H9 (cell line): ENCODE results near the gene SMCHD1. TPM values are rescaled to one million over a fixed set of nuclear protein-coding genes. Genes with fewer than 3 reads are reported as not detected.
"Not testable (repeated sequence)": the region's sequence is repeated elsewhere in the genome, so short reads cannot be mapped to it uniquely, and the experiment has no call there.

Source experiments
- DNase-seq: peaks from one replicate; pipeline ENCODE4 v3.0.0-alpha.2; 2017
- H2AFZ ChIP-seq: one replicate; pipeline ENCODE4 v1.6.1; 2013; ENCODE audit warnings: mild to moderate bottlenecking, low read length, control low read depth, moderate library complexity
- H2AK5ac ChIP-seq: 2 replicates; pipeline ENCODE4 v1.6.1; 2013; ENCODE audit warnings: low read length, control low read depth, mixed read lengths; ENCODE audit not compliant: insufficient read length
- H2BK120ac ChIP-seq: one replicate; pipeline ENCODE4 v1.6.1; 2013; ENCODE audit warnings: low read depth, mild to moderate bottlenecking, low read length, control low read depth, inconsistent platforms; ENCODE audit not compliant: poor library complexity, severe bottlenecking
- H2BK12ac ChIP-seq: 2 replicates; pipeline ENCODE4 v1.6.1; 2013; ENCODE audit warnings: low read length, control low read depth, mixed read lengths, low read depth; ENCODE audit not compliant: insufficient read length
- H2BK15ac ChIP-seq: 2 replicates; pipeline ENCODE4 v1.6.1; 2013; ENCODE audit warnings: low read depth, low read length, control low read depth
- H2BK20ac ChIP-seq: one replicate; pipeline ENCODE4 v1.6.1; 2013; ENCODE audit warnings: low read depth, mild to moderate bottlenecking, low read length, control low read depth, inconsistent platforms; ENCODE audit not compliant: poor library complexity, severe bottlenecking
- H2BK5ac ChIP-seq: 2 replicates; pipeline ENCODE4 v1.6.1; 2013; ENCODE audit warnings: low read length, control low read depth, mixed read lengths; ENCODE audit not compliant: insufficient read length
- H3K14ac ChIP-seq: 2 replicates; pipeline ENCODE4 v1.6.1; 2013; ENCODE audit warnings: low read length, control low read depth; ENCODE audit not compliant: insufficient read depth
- H3K18ac ChIP-seq: 2 replicates; pipeline ENCODE4 v1.6.1; 2013; ENCODE audit warnings: low read depth, mild to moderate bottlenecking, mixed read lengths, low read length, control low read depth; ENCODE audit not compliant: insufficient read length
- H3K23ac ChIP-seq: 2 replicates; pipeline ENCODE4 v1.6.1; 2013; ENCODE audit warnings: low read length, control low read depth, mixed read lengths, low read depth; ENCODE audit not compliant: insufficient read length
- H3K23me2 ChIP-seq: 2 replicates; pipeline ENCODE4 v1.6.1; 2013; ENCODE audit warnings: low read depth, mild to moderate bottlenecking, mixed read lengths, low read length, control low read depth; ENCODE audit not compliant: insufficient read length, poor library complexity, severe bottlenecking
- H3K27ac ChIP-seq: 2 replicates; pipeline ENCODE4 v1.5.1; 2013; ENCODE audit warnings: low read length, control low read depth, mixed read lengths, low read depth; ENCODE audit not compliant: insufficient read length
- H3K27me3 ChIP-seq: 2 replicates; pipeline ENCODE4 v1.6.1; 2013; ENCODE audit warnings: low read length, control low read depth, inconsistent platforms; ENCODE audit not compliant: insufficient read depth
- H3K4ac ChIP-seq: 2 replicates; pipeline ENCODE4 v1.6.1; 2013; ENCODE audit warnings: low read depth, mild to moderate bottlenecking, control low read depth, inconsistent platforms, low read length, moderate library complexity
- H3K4me1 ChIP-seq: 2 replicates; pipeline ENCODE4 v1.6.1; 2013; ENCODE audit warnings: low read length, control low read depth, inconsistent platforms; ENCODE audit not compliant: insufficient read depth
- H3K4me2 ChIP-seq: 2 replicates; pipeline ENCODE4 v1.6.1; 2013; ENCODE audit warnings: low read length, control low read depth, mixed read lengths; ENCODE audit not compliant: insufficient read length, insufficient read depth
- H3K56ac ChIP-seq: 2 replicates; pipeline ENCODE4 v1.6.1; 2013; ENCODE audit warnings: low read depth, mild to moderate bottlenecking, mixed read lengths, low read length, control low read depth; ENCODE audit not compliant: insufficient read length
- H3K79me1 ChIP-seq: 2 replicates; pipeline ENCODE4 v1.6.1; 2013; ENCODE audit warnings: low read depth, mild to moderate bottlenecking, moderate library complexity, low read length, control low read depth, inconsistent platforms; ENCODE audit not compliant: insufficient read depth, poor library complexity, severe bottlenecking
- H3K79me2 ChIP-seq: 2 replicates; pipeline ENCODE4 v1.6.1; 2013; ENCODE audit warnings: low read length, control low read depth, inconsistent platforms; ENCODE audit not compliant: insufficient read depth
- H3K9ac ChIP-seq: 2 replicates; pipeline ENCODE4 v1.6.1; 2013; ENCODE audit warnings: low read length, control low read depth, mixed read lengths; ENCODE audit not compliant: insufficient read length; ENCODE audit errors: extremely low read depth
- H3K9me3 ChIP-seq: one replicate; pipeline ENCODE4 v1.6.1; 2013; ENCODE audit warnings: low read depth, low read length, inconsistent platforms; ENCODE audit not compliant: control insufficient read depth
- H3T11ph ChIP-seq: one replicate; pipeline ENCODE4 v1.6.1; 2013; ENCODE audit warnings: mild to moderate bottlenecking, low read length, control low read depth, inconsistent platforms
- H4K20me1 ChIP-seq: one replicate; pipeline ENCODE4 v1.6.1; 2013; ENCODE audit not compliant: control insufficient read depth, insufficient read length, insufficient read depth
- H4K5ac ChIP-seq: 2 replicates; pipeline ENCODE4 v1.6.1; 2013; ENCODE audit warnings: low read depth, mild to moderate bottlenecking, mixed read lengths, low read length, control low read depth; ENCODE audit not compliant: insufficient read length
- H4K8ac ChIP-seq: replicated peaks from 2 replicates; pipeline ENCODE4 v1.6.1; 2013; ENCODE audit warnings: low read length, control low read depth, mixed read lengths, low read depth; ENCODE audit not compliant: insufficient read length
- H4K91ac ChIP-seq: 2 replicates; pipeline ENCODE4 v1.6.1; 2013; ENCODE audit warnings: low read depth, mild to moderate bottlenecking, moderate library complexity, mixed read lengths, low read length, control low read depth; ENCODE audit not compliant: insufficient read length
- H3K27ac Mint-ChIP-seq, 3 experiments: 2 replicates in 2 of 3; 3 replicates in 1 of 3; pipeline ENCODE4 v1.8.0; 2020 to 2021; ENCODE audit warnings: mixed read lengths in 3 of 3, mild to moderate bottlenecking in 1 of 3, moderate library complexity in 1 of 3
- H3K27me3 Mint-ChIP-seq: 2 replicates; pipeline ENCODE4 v1.8.0; 2021; ENCODE audit warnings: low read depth, mild to moderate bottlenecking, moderate library complexity, mixed read lengths
- H3K36me3 Mint-ChIP-seq, 3 experiments: 2 replicates in 2 of 3; 3 replicates in 1 of 3; pipeline ENCODE4 v1.8.0; 2020 to 2021; ENCODE audit warnings: low read depth in 3 of 3, mixed read lengths in 3 of 3; ENCODE audit not compliant: insufficient read depth in 1 of 3
- H3K4me1 Mint-ChIP-seq, 2 experiments: 2 replicates each; pipeline ENCODE4 v1.8.0; 2020; ENCODE audit warnings: mixed read lengths in 2 of 2
- H3K4me3 Mint-ChIP-seq, 2 experiments: 2 replicates in 1 of 2; 3 replicates in 1 of 2; pipeline ENCODE4 v1.8.0; 2020 to 2021; ENCODE audit warnings: mild to moderate bottlenecking in 2 of 2, mixed read lengths in 2 of 2, moderate library complexity in 1 of 2
- H3K9me3 Mint-ChIP-seq, 2 experiments: 2 replicates in 1 of 2; 3 replicates in 1 of 2; pipeline ENCODE4 v1.8.0; 2020; ENCODE audit warnings: mild to moderate bottlenecking in 2 of 2, mixed read lengths in 2 of 2, moderate library complexity in 1 of 2
- WGBS: extraction: QIAGEN DNeasy Blood & Tissue Kit; methylation state at CpG from one replicate; pipeline ENCODE4 v1.1.7; 2013; ENCODE audit warnings: missing lambda C conversion rate, low lambda C conversion rate, mixed read lengths; ENCODE audit not compliant: insufficient read length; ENCODE audit errors: extremely low coverage; 5-methylcytosine and 5-hydroxymethylcytosine counted together
- total RNA-seq: library from RNA; stranded (reverse); gene quantifications from 2 replicates; pipeline ENCODE4 v1.2.1, GENCODE V29; 2021
- TF ChIP-seq, protein P1 (sequence below): fragments of 200-600 bp; sonication (generic); conservative IDR thresholded peaks from 3 replicates; pipeline ENCODE4 v1.8.0; 2021; ENCODE audit warnings: antibody characterized with exemption, mild to moderate bottlenecking

Gene SMCHD1
- total RNA-seq, 1 experiment from 2014 or later = 53.5 TPM

DNA sequence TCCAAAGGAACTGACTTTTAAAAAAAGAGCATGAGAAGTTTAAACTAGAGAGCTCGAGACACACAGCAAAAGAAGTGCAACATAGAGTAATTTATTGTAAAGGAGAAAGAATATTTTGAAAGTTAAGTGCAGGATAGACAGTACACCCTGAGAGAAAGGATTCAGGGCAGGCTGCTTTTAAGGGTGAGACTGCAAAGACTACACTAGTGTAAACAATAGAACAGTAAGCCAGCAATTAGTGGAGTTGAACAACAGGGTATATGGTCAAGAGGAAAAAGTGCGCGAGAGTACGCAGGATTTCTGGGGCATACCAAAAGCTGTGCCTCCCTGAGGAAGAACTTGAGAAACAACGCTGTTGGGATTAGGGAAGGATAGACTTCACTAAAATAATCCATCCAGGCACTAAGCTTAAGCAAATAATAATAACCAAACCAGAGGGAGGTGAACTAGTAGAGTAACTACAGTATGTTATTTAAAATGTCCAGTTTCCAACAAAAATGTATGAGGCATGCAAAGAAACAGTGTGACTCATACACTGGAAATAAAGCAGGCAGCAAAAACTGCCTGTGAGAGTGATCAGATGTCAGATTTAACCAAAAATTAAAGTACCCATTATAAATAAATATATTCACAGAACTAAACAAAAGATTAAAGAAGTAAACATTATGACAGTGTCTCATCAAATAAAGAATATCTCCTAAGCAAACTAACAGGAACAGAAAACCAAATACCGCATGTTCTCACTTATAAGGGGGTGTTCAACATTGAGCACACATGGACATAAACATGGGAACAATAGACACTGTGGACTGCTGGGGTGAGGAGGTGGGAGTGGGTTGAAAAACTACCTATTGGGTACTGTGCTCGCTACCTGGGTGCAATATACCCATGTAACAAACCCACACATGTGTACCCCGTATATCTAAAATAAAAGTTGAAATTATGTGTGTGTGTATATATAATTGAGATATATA is 150.7 kb downstream of the SMCHD1 start:
- Histone ChIP-seq H3K4me1 (no peaks in the 10 kb centered on the region), H2BK120ac (no peak overlapping the region), H3T11ph (no peak overlapping the region), H2BK5ac (no peak overlapping the region), H2AK5ac (no peak overlapping the region), H3K27me3 (no peaks in the 10 kb centered on the region), H4K5ac (no peak overlapping the region), H3K79me2 (no peaks in the 10 kb centered on the region), H3K23ac (no peak overlapping the region), H3K9me3 (no peaks in the 10 kb centered on the region), H3K56ac (no peak overlapping the region), H3K18ac (no peak overlapping the region), H4K8ac (no peak overlapping the region), H3K79me1 (no peaks in the 10 kb centered on the region), H3K14ac (no peak overlapping the region), H2AFZ (no peak overlapping the region), H4K20me1 (no peaks in the 10 kb centered on the region), H2BK12ac (no peak overlapping the region), H2BK15ac (no peak overlapping the region), H3K4ac (no peak overlapping the region), H3K4me2 (no peak overlapping the region), H3K9ac (no peak overlapping the region), H4K91ac (no peak overlapping the region), H3K27ac (no peak overlapping the region), H2BK20ac (no peak overlapping the region), H3K23me2 (no peaks in the 10 kb centered on the region)
- Mint-ChIP-seq H3K36me3 (peaks cover 7 to 20% (median 17%) of the 10 kb centered on the region in 3 experiments), H3K4me3 (no peak overlapping the region), H3K9me3 (peaks cover 18 to 19% of the 10 kb centered on the region in 2 experiments), H3K27ac (peak overlapping the region in 2 of 3 experiments; percentile 2; a peak in 2 of 7 replicates), H3K27me3 (no peaks in the 10 kb centered on the region), H3K4me1 (0 out of 4 replicates have a peak, but pooled peaks cover 0 to 2% of the 10 kb centered on the region in 2 experiments)
- TF ChIP-seq, protein P1, sequence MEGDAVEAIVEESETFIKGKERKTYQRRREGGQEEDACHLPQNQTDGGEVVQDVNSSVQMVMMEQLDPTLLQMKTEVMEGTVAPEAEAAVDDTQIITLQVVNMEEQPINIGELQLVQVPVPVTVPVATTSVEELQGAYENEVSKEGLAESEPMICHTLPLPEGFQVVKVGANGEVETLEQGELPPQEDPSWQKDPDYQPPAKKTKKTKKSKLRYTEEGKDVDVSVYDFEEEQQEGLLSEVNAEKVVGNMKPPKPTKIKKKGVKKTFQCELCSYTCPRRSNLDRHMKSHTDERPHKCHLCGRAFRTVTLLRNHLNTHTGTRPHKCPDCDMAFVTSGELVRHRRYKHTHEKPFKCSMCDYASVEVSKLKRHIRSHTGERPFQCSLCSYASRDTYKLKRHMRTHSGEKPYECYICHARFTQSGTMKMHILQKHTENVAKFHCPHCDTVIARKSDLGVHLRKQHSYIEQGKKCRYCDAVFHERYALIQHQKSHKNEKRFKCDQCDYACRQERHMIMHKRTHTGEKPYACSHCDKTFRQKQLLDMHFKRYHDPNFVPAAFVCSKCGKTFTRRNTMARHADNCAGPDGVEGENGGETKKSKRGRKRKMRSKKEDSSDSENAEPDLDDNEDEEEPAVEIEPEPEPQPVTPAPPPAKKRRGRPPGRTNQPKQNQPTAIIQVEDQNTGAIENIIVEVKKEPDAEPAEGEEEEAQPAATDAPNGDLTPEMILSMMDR = no peak
- DNase-seq = no peak
- WGBS = no CpG with 5 or more reads among the region's 8 CpGs

DNA sequence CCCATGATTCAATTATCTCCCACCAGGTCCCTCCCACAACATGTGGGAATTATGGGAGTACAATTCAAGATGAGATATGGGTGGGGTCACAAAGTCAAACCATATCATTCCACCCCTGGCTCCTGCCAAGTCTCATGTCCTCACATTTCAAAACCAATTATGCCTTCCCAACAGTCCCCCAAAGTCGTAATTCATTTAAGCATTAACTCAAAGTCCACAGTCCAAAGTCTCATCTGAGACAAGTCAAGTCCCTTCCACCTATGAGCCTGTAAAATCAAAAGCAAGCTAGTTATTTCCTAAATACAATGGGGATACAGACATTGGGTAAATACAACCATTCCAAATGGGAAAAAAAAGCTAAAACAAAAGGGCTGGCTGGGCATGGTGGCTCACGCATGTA is 153.1 kb downstream of the SMCHD1 start:
- H3K14ac ChIP-seq, H3K4ac ChIP-seq, H3K27me3 ChIP-seq, H3K18ac ChIP-seq, H2AFZ ChIP-seq, DNase-seq, H3T11ph ChIP-seq, H3K79me1 ChIP-seq, H2BK20ac ChIP-seq, H3K27ac ChIP-seq, H3K56ac ChIP-seq, H2AK5ac ChIP-seq, H3K79me2 ChIP-seq, H4K8ac ChIP-seq, H4K20me1 ChIP-seq, H3K9ac ChIP-seq, H3K4me1 Mint-ChIP-seq, H3K27me3 Mint-ChIP-seq, H3K23me2 ChIP-seq, H3K4me2 ChIP-seq, H3K23ac ChIP-seq, H2BK5ac ChIP-seq, H2BK15ac ChIP-seq, H3K9me3 ChIP-seq, H3K4me1 ChIP-seq, H4K91ac ChIP-seq, H3K27ac Mint-ChIP-seq, H4K5ac ChIP-seq, H2BK12ac ChIP-seq, H3K4me3 Mint-ChIP-seq, H2BK120ac ChIP-seq: not testable (repeated sequence)
- peaks cover 7 to 19% (median 18%) of the 10 kb centered on the region in 3 experiments for H3K36me3 Mint-ChIP-seq
- peaks cover 25 to 29% of the 10 kb centered on the region in 2 experiments for H3K9me3 Mint-ChIP-seq
- no CpG with 5 or more reads among the region's 2 CpGs for WGBS
